ENCODE measurements around the gene DRAM2. TPM values are rescaled to one million over a fixed set of nuclear protein-coding genes. Genes with fewer than 3 reads are reported as not detected.

The DRAM2 gene
- total and polyA plus RNA-seq, 10 of the 15 experiments (the other 5 are each of a cell fraction or from before 2014, with no cell fraction given): 39.1 to 229 (median 79.4) TPM

DNA sequence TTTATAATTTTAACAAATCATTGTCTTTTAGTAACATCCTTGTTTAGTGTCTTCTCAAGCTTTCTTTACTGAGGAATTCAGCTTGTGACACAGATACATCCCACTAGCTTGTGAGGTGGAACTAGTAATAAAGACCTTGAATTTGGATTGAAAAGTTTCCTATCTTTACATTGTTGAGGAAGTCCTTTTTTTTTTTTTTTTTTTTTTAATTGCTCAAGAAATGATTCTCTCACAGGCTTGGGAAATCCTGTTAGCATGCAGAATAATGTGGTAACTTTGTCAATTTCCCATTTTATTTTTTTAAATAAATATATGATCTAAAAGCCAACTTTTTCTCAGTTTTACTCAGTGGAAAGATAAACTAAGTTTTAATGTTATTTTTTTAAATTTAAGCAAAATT lies 44.8 kb upstream of the DRAM2 start:
- Histone ChIP-seq H3K27ac (ENCODE audit: control insufficient read depth, insufficient read depth) (no peak overlapping the region), H2AFZ (ENCODE audit: control insufficient read depth, low read depth, low read length) (no peak overlapping the region), H3K27me3 (replicated peaks in 1 of 2; ENCODE audit: control insufficient read depth in 2 of 2, insufficient read depth in 2 of 2, low read length in 1 of 2) (no peaks in the 10 kb centered on the region), H3K36me3 (ENCODE audit: control insufficient read depth in 2 of 2, insufficient read depth in 2 of 2, low read length in 1 of 2) (peaks cover 9 to 44% of the 10 kb centered on the region in 2 experiments), H4K20me1 (ENCODE audit: control insufficient read depth, insufficient read depth) (no peaks in the 10 kb centered on the region), H3K79me2 (ENCODE audit: control insufficient read depth, insufficient read depth, low read length) (no peaks in the 10 kb centered on the region), H3K4me3 (no peak overlapping the region), H3K9me3 (replicated peaks; ENCODE audit: control insufficient read depth, insufficient read depth, low read length) (no peaks in the 10 kb centered on the region), H3K4me1 (ENCODE audit: control insufficient read depth, insufficient read depth, low read length) (no peaks in the 10 kb centered on the region), H3K4me2 (ENCODE audit: control insufficient read depth, insufficient read depth) (no peak overlapping the region), H3K9ac (ENCODE audit: control insufficient read depth, insufficient read depth, low read length) (no peak overlapping the region)
- FAIRE-seq (no peak), ATAC-seq (no peak), DNase-seq (ENCODE audit: low read depth, low spot score) (no peak)
- POLR2A ChIA-PET: interaction anchor here (1.2 to 3.8 kb wide), 4 partner anchors 11 to 30 kb away, joined by 3 to 21 read pairs (median 8); no protein-coding TSS in a partner anchor
- no peak for TF ChIP-seq NFIC (IDR thresholded peaks at IDR 0.05; ENCODE audit: low read depth, low read length)
- TF ChIP-seq, protein P1, sequence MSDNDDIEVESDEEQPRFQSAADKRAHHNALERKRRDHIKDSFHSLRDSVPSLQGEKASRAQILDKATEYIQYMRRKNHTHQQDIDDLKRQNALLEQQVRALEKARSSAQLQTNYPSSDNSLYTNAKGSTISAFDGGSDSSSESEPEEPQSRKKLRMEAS (IDR thresholded peaks at IDR 0.05; ENCODE audit: low read depth, low read length): no peak
- peak; percentile 16; the same call in 1 of the 2 replicates for TF ChIP-seq PML (IDR thresholded peaks at IDR 0.05; ENCODE audit: low read length)
- TF ChIP-seq, protein P2, sequence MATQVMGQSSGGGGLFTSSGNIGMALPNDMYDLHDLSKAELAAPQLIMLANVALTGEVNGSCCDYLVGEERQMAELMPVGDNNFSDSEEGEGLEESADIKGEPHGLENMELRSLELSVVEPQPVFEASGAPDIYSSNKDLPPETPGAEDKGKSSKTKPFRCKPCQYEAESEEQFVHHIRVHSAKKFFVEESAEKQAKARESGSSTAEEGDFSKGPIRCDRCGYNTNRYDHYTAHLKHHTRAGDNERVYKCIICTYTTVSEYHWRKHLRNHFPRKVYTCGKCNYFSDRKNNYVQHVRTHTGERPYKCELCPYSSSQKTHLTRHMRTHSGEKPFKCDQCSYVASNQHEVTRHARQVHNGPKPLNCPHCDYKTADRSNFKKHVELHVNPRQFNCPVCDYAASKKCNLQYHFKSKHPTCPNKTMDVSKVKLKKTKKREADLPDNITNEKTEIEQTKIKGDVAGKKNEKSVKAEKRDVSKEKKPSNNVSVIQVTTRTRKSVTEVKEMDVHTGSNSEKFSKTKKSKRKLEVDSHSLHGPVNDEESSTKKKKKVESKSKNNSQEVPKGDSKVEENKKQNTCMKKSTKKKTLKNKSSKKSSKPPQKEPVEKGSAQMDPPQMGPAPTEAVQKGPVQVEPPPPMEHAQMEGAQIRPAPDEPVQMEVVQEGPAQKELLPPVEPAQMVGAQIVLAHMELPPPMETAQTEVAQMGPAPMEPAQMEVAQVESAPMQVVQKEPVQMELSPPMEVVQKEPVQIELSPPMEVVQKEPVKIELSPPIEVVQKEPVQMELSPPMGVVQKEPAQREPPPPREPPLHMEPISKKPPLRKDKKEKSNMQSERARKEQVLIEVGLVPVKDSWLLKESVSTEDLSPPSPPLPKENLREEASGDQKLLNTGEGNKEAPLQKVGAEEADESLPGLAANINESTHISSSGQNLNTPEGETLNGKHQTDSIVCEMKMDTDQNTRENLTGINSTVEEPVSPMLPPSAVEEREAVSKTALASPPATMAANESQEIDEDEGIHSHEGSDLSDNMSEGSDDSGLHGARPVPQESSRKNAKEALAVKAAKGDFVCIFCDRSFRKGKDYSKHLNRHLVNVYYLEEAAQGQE (IDR thresholded peaks at IDR 0.05; ENCODE audit: low read depth, low read length): no peak
- in situ Hi-C loops (cut with MboI): no loop called here
- SMC1A ChIA-PET (ENCODE audit: uncharacterized antibody, unreplicated experiment): interaction anchor here (0.6 to 6.5 kb wide), 5 partner anchors 12 to 132 kb away, joined by 3 to 68 read pairs (median 4); partner anchors contain the start of gene DENND2D
- intact Hi-C loops (cut with micrococcal nuclease; ENCODE audit: unreplicated experiment): loop anchor here (5.0 kb wide), 1 partner anchor 38 kb away; no protein-coding TSS in a partner anchor
- no TSS peak for BruUV-seq (replicated peaks)
- RAD21 ChIA-PET (ENCODE audit: unreplicated experiment): interaction anchor here (0.6 to 2.1 kb wide), 2 partner anchors 16 to 150 kb away, joined by 3 to 5 read pairs; no protein-coding TSS in a partner anchor
- CTCF ChIA-PET: interaction anchor here (0.6 to 3.1 kb wide), 5 partner anchors 12 to 185 kb away, joined by 3 to 11 read pairs (median 4); no protein-coding TSS in a partner anchor
